GM19468 (cell line): ENCODE data around the gene NTRK3.
A peak's percentile ranks its signal among the peaks of the same experiment; 100 is the strongest.

Experiments
- ATAC-seq: cut with Tn5 transposase; IDR thresholded peaks from one replicate; pipeline ENCODE4 v1.9.1; 2021; ENCODE audit warnings: mild to moderate bottlenecking, moderate library complexity, moderate number of reproducible peaks; ENCODE audit not compliant: unreplicated experiment; ENCODE audit errors: extremely low read depth

NTRK3 gene

GRCh38 chr15:88256279-88257230 is at the start of gene NTRK3:
Gene NTRK3, minus strand, starts transcription at chr15:88256739. Its CDS starts 586 bp downstream, at chr15:88256153.
- ATAC-seq, result no peak

GRCh38 chr15:88303395-88303794 is 46.9 kb upstream of the NTRK3 start:
- no peak for ATAC-seq

DNA sequence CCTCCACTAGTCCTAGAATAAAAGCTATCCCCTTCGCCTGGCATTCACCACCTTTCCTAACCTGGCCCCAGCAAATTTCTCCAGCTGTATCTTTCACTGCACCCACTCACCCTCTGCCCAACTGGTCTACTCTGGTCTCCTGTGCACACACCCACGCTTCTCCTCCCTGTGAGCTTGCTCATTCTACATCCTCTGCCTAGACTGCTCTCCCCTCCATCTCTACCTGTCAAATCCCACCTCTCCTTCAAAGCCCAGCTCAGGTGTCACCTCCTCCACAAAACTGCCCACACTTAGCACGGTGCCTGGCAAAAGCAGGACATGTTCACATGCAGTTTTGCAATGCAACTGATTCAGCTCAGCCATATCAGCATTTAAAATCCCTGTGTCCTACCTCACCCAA is 45.8 kb upstream of the NTRK3 start:
- no peak for ATAC-seq

- no peak for ATAC-seq
Observed at GRCh38 chr15:88301311-88301710, 44.8 kb upstream of the NTRK3 start.

DNA sequence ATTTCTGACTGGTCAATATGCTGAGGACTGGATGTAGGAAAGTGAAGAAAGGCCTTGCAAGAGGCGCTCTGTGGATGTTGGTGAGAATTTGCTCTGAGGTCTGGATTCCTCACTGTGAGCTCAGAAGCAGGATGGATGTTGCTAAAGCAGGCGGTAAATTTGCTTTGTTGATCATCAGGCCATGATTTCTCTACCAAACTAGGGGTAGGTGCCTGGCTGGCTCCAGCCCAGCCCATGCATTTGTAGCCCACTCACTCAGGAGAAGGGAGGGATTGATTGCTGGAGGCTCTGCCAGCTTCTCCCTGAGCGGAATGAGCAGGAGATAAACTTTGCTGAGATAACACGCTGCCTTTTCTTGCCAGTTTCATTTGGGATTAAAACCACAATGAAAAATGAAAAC is 44.3 kb upstream of the NTRK3 start:
- ATAC-seq, result no peak

DNA sequence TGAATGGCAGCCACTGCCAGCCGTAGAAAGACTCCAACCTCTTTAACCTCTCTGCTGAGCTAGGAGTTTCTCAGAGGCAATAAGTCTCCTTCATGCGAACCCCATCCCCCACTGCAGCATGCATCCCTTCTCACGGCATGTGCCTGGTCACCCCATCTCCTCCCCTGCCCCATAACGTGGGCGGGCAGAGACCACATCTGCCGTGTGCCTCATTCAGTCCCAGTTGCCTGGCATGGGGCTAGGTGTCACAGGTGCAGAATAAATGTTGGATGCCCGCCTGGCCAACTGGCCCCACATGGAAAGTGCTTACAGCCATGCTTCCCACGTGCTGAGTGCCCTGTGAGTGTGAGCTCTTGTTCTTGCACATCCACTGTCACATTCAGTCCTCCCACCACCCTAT is 43.5 kb upstream of the NTRK3 start:
- ATAC-seq, result no peak

DNA sequence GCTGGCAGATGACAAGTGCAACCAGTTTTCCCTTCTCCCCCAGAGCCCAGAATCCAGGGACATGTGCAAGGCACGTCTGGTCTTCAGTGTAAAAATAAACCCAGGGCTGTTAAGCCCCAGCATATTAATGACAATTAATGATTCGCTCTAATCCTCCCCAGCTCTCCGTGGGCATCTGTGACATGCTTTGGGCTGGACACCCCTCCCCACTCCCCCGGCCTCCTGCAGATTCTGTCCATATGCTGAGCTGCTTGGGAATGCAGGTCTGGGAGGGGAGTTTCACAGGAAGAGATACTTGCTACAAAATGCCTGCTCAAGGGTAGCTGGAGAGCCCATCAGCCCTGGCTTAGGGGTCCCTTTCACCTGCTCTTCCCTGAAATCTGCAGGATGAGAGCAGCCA is 43.0 kb upstream of the NTRK3 start:
- ATAC-seq, result no peak

GRCh38 chr15:88288661-88289060 is 32.1 kb upstream of the NTRK3 start:
- ATAC-seq, result no peak

GRCh38 chr15:88288206-88288605 is 31.7 kb upstream of the NTRK3 start:
- ATAC-seq, result no peak

GRCh38 chr15:88284318-88284998 is 27.9 kb upstream of the NTRK3 start:
- no peak for ATAC-seq

DNA sequence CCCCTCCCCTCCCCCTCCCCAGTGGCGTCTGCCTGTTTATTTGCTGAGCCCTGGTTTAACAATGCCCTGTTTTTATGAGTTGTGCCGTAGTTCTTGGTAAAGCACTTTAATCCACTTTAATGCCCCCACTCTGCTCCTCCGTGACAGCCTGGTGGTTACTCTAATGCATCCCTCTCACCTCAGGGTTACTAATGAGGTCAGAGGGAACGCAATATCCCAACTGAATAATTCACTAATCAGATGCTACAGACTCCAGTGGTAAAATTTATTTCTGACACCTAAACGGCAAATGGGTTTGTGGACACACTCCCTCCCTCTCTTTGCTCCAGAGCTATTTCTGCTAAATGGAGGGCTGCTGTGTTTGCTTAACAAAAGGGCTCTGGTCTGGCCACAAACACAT is 26.1 kb upstream of the NTRK3 start:
- no peak for ATAC-seq

DNA sequence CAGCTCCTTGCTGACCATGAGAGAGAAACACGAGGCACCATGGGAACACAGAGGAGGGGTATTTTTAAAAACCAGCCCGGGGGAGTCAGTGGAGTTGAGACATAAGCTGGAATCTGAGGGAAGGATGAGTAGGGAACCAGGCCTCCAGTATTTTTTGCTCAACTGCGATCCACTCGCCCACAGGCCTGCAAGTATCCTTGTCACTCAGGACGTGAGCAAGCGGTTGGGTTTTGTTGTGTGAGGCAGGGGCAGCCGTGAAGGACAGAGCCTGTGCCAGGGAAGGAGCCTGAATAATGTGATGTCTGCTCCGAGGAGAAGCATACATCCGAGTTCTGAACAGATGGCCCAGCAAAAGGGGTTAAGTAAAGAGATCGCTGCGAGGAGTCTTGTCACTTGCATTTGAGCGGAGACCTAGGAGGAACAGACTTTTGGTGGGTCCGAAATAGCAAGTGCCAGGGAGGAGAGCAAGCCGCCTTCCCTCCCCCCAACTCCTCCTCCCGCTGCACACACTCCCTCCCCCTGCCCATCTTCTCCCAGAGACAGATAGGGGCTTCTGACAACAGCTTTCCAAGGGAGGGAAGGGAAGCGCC is 20.4 kb upstream of the NTRK3 start:
- ATAC-seq, result no peak

DNA sequence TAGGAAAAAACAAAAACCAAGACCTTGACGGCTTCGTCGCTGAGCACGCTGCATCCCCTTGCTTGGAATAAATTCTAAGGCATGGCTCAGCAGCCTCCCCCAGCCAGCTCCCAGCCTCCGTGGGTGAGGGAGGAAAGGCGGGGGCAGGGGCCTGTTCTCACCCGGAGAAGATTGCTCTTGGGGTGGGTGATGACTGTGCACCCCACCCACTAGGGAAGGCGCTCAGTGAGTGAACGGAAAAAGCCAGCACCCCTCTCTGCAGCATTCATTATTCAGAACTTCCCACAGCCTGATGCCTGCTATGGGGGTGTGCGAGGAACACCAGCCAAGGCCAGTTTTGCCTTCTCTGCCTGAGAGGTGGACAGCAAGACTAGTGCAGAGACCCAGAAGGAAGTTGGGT is 19.3 kb upstream of the NTRK3 start:
- ATAC-seq, result no peak

GRCh38 chr15:88274553-88275460 is 18.3 kb upstream of the NTRK3 start:
- peak; percentile 65 for ATAC-seq

DNA sequence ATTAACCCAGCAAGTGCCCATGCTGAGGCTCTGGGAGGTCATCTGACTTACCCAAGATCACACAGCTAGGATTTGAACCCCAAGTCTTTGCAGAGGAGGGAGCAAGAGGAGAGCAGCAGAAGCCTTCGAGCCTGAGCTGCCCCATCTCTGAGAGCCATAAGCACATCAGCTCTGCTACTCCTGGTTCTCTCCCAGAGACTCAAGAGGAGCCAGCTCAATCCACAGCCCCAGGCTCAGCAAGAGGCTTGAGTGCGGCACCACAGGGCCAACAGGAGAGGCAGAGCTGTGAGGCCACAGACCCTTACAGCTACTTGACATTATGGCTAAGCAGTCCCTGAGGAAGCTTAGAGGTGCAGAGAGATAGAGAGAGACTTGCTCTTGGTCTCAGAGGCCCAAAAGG is 15.9 kb upstream of the NTRK3 start:
- no peak for ATAC-seq

DNA sequence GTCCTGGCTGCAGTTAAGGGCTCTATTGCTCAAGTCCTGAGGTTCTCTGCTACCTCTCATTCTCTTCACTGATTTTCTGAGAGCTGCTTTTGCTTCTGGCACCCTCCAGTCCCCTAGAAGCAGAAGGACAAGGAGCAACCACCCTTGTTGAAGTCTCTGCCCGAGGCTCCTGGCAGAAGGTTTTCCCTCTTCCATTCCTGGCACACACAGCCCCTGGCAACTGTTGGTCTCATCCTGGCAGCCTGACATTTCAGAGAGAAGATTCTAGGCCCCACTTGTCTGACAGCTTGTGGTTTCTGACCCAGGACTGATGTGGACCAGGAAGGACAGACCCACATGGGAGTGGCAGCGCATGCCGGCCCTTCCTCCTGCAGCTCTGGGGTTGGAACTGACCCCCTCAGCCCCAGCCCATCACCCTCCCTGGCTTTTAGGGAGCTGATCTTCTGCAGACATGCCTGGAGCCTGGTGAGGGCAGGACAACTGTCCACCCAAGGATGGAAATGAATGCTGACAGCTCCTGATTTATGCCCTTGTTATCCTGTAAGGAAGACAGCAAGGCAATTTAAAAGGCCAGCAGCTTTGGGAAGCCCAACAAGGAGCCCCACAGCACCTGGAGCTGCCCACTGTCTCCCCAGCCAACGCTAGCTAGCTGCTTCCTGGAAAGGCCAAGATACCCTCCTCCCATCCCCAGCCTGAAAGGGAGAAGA is 13.0 kb upstream of the NTRK3 start:
- ATAC-seq, result no peak

- ATAC-seq, result no peak
Observed at GRCh38 chr15:88267720-88268119, 11.2 kb upstream of the NTRK3 start.

DNA sequence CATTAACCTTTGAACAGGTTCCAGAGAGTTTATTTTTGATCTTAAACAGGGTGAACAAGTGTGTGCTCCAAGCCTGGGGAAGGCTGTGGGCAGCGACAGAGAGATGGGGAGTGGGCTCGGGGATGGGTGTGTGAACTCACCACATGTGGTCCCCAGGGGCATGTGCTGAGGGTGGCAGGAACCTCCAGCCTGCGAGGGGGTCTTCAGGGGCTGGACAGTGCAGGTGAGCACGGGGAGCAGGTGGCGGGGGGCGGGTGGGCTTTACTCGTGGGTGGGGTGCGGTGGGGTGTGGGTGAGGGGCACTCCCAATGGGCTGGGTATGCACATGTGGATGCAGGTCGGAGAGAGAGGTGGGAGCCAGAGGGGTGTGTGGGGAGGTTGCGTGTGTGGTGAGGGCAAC is 9.6 kb upstream of the NTRK3 start:
- ATAC-seq, result no peak

DNA sequence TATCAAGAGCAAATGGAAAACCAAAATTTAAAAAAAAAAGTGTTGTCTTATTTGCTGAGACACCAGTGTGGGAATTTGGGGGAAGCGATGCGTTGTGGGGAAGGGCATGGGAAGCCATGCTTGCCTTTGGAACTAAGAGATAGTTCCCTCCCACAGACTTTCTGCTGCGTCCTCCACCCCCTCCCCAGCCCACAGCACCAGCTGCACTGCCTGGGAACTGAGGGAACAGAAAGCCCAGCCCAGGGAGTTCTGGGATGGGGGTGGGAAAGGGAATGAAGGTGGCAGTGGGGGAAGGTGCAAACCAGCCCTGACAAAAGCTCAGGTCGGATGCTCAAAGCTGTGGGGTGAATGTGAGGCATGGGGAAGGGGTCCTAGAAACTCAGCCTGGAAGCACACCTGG is 8.1 kb upstream of the NTRK3 start:
- ATAC-seq, result no peak

GRCh38 chr15:88262064-88262463 is 5.5 kb upstream of the NTRK3 start:
- no peak for ATAC-seq
